Measurements from ENCODE around the gene SND1.

SND1 gene

DNA sequence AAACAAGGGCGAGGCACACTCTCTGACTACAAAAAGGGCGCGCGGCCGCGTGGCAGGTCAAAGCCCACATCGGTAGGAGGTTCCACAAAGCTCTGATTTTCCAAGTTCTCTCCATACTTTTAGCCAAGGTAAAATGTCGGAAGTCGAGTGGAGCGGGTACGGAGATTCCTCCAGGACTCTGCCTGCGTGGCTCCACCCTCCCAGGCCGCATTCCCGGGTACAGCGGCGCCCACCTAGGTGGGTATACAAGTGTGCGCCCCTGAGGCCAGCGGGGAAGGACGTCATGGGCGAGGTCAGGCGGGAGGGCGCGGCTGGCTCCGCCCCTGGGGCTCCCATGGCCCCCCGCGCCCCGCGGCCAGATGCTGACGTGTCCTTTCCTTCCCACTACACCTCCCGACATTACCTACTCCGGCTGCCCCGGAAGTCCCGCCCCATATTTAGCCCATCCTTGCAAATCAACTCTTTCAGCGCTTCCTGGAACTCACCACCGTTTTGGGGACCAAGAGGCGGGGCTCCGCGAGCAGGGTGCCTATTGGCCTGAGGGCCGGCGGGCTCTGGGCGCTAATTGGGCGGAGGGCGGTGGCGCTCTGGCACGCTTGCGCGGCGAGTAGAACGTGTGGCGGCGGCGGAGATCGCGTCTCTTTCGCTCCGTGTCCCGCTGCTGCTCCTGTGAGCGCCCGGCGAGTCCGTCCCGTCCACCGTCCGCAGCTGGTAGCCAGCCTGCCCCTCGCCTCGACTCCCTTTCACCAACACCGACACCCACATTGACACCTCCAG lies at the start of gene SND1:
TSS of gene SND1 (plus strand) at position 639 of the 777 bp plus-strand sequence. CDS start 180 bp downstream, outside the sequence.
- peak; percentile 99 for DNase-seq

DNA sequence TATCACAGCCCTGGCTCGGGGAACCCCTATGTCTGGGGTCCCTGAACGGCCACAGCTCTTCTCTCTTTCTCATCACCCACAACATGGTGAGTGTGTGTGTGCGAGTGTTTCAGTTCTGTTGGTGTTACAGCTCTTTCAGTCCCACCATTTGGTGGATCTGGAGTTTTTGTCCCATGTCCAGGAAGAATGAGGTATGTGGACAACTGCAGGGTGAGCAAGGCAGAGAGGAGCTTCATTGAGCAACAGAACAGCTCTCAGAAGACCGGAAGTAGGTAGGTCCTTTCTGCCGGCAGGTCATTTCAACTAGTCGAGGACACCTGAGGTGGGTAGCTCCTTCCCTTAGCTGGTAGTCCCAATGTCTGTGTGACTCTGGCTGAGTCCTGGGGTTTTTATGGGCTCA lies 43.5 kb upstream of the SND1 start:
- no peak for DNase-seq

DNA sequence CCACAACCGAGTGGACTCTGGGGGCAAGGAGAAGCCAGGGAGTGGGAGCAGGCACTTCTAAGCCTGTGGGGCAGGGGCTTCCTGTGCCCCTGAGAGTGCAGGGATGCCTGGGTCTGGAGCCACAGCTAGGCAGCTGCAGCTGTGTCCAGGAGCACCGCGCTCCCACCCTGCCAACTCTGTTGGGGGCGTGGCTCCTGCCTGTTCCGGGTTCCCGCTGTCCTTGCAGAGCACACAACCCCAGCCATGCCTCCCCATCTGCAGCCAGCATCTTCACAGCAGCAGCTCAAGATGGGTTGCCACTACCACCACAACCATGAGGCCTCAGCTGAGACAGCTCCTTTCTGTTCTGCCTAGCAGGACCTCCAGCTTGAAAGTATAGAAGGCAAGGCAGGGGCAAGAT lies 42.7 kb upstream of the SND1 start:
- DNase-seq, result no peak

- no peak for DNase-seq
Measured at GRCh38 chr7:127612263-127612662, 39.7 kb upstream of the SND1 start.

GRCh38 chr7:127616724-127617123 lies 35.3 kb upstream of the SND1 start:
- no peak for DNase-seq

DNA sequence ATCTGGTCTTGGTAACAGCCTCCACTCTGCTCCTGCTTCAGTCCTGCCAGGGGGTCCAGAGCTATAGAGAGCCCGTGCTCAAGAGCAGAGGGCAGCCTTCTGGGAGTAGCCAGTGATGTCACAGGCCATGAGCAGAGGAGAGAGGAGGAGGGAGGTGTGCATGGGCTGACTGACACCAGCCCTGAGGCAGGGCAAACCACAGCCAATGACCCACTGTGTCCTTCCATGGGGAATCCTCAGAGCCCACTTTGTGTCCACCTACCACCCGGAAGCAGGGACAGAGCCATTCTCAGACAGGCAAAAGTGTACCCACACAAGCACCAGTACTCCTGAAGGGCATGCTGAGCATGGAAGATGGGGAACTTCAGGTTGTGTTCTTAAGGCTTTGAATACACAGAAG lies 34.0 kb upstream of the SND1 start, which contains the start of gene PAX4:
TSS of gene PAX4 (minus strand) at position 101 of the 400 bp plus-strand sequence. CDS start 2,214 bp downstream, outside the sequence.
- no peak for DNase-seq

- DNase-seq, result no peak
Measured at GRCh38 chr7:127618775-127619174, 33.2 kb upstream of the SND1 start.

DNA sequence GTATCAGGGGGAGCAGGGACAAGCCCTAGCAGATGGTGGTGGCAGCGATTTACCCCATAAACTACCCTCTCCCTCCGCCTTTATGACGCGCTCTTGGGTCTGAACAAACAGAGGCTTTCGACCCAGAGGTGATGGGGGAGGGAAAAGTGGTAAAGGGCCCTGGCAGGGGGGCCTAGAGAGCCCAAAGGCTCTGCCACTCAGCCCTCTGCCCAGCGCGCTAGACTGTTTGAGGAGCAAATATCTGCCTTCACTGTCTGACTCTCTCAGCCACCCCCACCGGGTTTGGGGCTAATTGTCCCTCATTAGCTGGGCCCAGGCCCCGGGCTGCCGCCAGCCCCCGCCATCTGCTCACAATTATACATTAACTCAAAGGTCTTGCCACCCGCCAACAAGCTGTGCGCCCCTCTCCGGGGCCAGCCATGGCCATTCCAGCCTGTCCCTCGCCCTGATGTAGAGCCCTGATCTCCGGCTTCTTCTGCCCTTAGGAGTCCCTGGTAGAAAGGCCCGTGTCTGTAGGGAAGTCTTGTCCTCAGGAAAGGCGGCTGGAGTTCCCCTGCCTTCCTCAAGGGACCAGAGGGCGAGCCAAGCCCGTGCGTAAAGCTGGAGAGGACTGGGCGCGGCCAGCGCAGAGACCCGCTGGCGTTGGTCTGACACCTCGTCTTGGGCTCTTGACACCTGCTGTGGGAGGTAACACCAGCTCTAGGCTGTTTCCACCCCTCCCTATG lies 32.2 kb upstream of the SND1 start:
- no peak for DNase-seq

DNA sequence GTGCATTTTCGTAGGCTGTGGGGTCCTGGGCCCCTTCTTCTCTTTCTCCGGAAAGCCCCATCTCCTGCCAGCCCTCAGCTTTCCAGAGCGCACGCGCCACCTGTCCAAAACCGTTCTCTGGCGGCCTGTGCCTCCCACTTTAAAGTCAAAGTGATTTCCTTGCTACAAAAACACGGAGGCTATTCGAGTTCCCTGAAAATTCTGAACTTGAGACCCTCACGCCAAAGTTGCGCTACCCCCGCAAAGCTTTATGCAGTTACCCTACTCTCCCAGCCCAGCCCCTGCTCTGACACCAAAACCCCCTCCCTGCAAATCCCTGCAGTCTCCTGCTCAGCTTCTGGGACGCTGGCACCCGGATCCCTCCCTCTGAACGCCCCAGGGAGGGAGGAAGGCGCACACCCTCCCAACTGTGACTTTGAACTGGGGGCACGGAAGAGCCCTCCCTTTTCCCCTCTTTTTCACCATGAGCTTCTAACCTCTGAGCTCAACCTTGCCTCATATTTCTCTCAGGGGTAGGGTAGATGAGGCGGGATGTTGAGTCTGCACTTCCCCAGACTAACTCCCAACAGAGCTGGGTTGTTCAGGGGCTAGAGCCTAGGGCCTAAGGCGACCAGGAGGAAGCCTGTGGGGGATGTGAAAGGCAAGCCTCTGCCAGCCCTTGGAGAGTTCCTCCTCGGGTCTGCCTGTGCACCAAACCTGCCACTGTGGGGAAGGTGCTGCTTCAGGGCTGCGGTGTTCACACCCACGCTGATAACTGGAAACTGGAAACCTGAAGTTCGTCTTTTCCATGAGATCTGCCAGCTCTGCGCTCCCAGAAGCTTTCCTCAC lies 31.4 kb upstream of the SND1 start:
- DNase-seq, result no peak

DNA sequence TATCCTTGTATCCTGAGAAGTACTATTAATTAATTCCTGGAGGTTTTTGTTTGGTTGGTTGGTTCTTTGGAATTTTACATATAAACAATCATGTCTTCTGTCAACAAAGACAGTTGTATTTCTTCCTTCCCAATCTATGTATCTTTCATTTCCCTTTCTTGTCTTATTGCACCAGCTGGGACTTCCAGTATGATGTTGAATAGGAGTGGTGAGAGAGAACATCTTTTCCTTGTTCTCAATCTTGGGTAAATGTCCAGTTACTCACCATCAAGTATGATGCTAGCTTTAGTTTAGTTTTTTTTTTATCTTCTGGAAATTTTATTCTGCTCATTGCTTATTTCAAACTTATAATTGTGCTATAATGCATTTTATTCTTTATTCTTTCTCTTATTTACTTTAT lies 26.7 kb upstream of the SND1 start:
- no peak for DNase-seq

GRCh38 chr7:127628445-127628844 lies 23.5 kb upstream of the SND1 start:
- DNase-seq, result no peak

- DNase-seq, result peak; percentile 20
Measured at GRCh38 chr7:127629268-127629854, 22.6 kb upstream of the SND1 start.

- DNase-seq, result no peak
Measured at GRCh38 chr7:127632276-127632910, 19.6 kb upstream of the SND1 start.

DNA sequence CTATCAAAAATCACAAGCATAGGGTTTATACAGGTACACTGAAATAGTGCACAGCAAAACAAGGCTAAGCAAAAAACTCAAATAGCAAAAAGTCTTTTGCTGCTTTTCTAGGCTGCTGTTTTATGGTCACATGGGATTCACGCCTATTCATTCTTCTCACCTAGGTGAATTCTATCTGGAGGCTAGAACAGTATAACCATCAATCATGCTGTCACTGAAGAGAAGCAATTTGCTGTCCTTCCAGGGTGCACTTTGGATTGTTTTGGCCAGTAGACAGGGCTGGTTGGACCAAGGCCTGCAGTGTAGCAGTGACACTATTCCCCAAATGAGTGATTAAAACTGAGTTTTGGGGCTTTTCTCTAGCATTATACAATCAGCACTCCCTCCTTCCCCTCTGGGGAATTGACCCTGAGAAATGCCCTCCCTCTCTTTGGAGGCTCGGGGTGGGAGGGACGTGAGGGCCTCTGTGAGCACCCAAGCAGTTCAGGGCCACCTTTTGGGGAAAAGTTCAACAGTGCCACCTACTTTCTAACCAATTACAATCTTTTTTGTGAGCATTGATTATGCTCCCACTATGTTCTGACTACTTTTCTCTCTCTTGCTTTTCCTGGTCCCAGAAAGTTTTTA lies 16.2 kb upstream of the SND1 start:
- DNase-seq, result no peak

GRCh38 chr7:127638197-127638596 lies 13.8 kb upstream of the SND1 start:
- DNase-seq, result no peak

- DNase-seq, result no peak
Measured at GRCh38 chr7:127644484-127644883, 7.5 kb upstream of the SND1 start.

DNA sequence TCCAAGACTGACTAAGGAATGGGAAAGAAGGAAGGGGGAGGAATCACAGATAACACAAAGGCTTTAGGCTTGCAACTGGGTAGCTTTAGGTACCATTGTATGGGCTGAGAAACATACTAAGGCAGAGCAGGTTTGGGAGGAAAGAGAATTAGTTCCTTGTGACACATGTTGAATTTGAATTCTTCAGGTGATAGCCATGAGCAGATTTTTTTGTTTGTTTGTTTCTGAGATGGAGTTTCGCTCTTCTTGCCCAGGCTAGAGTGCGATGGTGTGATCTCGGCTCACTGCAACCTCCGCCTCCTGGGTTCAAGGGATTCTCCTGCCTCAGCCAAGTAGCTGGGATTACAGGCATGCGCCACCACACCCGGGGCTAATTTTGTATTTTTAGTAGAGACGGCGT lies 4.4 kb upstream of the SND1 start:
- DNase-seq, result no peak

DNA sequence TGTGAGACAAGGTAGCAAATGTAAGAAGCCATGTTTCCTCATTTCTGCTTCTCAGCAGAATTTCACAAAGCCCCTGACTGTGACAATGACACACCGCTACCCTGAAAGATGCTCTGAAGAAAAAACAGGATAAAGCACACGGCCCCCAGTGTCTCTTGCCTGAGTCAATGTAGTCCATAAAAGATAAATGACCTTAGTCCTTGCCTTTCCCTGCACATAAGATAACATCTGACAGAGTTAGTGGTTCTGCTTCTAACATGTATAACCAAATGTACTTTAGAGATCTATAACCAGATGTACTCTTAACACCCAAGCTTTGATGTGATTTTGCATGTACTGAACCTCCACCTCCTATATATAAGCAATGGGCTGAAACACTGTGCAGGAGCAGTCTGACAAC lies 3.0 kb upstream of the SND1 start:
- no peak for DNase-seq

DNA sequence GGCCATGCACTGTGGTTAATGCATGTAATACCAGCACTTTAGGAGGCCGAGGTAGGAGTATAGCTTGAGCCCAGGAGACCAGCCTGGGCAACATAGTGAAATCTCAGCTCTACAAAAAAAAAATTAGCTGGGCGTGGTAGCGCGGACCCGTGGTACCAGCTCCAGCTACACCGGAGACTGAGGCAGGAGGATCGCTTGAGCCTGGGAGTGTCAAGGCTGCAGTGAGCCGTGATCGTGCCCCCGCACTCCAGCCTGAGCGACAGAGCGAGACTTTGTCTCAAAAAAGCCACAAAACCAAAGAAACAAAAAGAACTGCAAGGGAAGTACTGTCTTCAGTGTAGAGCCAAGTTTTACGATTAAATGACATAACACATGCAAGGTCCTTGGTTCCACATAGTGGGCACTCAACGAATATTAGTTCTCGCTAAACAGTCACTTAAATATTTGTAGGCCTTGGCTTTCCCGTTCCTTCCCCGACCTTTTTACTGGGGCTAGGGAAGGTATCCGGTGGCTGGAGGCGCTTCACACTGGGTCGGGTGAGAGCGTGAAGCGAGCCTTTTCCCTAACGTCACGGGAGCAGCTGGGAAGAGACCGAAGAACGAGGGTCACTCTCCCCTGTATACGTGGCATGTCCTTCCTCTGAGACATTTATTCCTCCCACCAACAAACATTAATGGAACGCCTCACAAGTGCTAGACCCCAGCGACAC lies 993 bp upstream of the SND1 start:
- peak; percentile 69 for DNase-seq

DNA sequence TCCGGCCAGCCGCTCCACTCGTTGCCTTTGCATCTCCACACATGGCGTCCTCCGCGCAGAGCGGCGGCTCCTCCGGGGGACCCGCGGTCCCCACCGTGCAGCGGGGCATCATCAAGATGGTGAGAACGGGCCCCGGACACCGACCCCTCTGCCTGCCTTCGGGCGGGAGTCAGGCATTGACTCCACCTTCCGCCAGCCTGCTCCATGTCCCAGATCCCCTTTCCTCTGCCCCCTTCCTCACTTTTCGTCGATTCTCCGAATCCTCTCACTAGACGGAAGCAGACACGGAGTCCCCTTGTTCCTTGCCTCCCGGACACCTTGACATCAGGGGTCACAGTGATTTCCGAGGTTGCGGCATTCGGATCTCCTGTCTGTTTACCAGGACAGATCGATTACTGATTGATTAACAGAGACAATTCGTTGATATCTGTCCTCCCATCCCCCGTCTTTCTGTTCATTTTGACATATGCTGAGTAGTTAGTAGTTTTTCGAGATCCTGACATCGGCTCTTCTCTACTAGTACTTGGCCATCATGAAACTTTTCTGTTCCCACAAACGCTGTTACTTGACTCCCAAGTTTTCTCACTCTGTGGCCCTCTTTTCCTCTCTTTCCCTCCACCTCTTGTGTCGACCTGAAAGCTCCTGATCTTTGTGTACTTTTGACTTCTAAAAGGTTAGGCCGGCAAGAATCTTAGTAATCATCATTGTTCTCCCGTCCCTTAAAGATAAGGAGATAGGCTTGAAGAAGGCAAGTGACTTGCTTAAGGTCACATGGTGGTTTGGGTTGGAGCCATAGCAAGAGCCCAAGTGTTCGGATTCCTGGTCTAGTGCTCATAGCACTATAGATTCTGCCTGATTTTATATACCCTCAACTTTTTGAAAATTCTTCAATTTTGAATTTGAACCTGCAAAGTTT lies 597 bp downstream of the SND1 start:
- DNase-seq, result no peak
